ENCODE data around the gene TMEM109. TPM values are rescaled to one million over a fixed set of nuclear protein-coding genes. Genes with fewer than 3 reads are reported as not detected.

The TMEM109 gene
- total and polyA plus RNA-seq, 2 experiments from 2014 or later = 17.4 to 17.7 TPM

DNA sequence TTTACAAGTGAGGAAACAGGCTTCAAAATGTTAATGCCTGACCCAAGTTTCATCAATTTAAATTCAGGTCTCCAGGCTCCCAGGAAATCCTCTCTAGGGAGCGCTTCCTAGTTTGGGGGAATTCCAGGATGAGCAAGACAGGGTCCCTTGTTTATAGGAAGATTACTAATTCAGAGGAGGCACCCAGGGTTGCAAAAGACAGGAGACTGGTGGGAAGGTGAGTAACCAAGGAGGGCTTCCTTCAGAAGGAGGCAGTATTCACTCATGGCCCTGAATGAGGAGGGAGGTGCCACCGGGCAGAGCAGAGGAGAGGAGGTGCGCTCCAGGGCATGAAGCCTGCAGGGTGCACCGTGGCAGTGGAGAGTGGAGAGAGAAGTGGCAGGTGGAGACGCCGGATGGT lies 11.9 kb downstream of the TMEM109 start:
- Histone ChIP-seq H3K4me3 (peak overlapping the region; percentile 91), H3F3A (replicated peaks; ENCODE audit: low read depth) (no peaks in the 10 kb centered on the region), H3K4me2 (peak overlapping the region; percentile 90), H3K36me3 (ENCODE audit: insufficient read depth) (0 out of 2 replicates have a peak, but pooled peaks cover 2% of the 10 kb centered on the region), H3K27ac (ENCODE audit: low read depth) (no peak overlapping the region), H3K27me3 (ENCODE audit: insufficient read depth) (peaks cover 10% of the 10 kb centered on the region; the same call in 1 of the 2 replicates), H3K4me1 (ENCODE audit: insufficient read depth) (peaks cover 6% of the 10 kb centered on the region), H3K79me2 (replicated peaks; ENCODE audit: insufficient read depth) (no peaks in the 10 kb centered on the region), H4K20me1 (replicated peaks; ENCODE audit: insufficient read depth) (peaks cover 9% of the 10 kb centered on the region; the same call in 1 of the 2 replicates), H3K9me2 (ENCODE audit: insufficient read depth) (no peaks in the 10 kb centered on the region), H2AFZ (no peak overlapping the region)
- Mint-ChIP-seq H3K9me3 (no peaks in the 10 kb centered on the region; the same call in 2 of the 3 replicates), H3K4me3 (peak overlapping the region; percentile 91), H3K4me1 (peaks cover 20% of the 10 kb centered on the region), H3K27ac (no peak overlapping the region), H3K36me3 (ENCODE audit: low read depth) (peaks cover 53% of the 10 kb centered on the region), H3K27me3 (ENCODE audit: insufficient read depth, low read depth, poor library complexity) (peaks cover 11% of the 10 kb centered on the region)
- ATAC-seq (no peak), DNase-seq (ENCODE audit: low spot score) (no peak)
- TF ChIP-seq EZH2phosphoT487 (IDR thresholded peaks at IDR 0.05; ENCODE audit: unreplicated experiment) (no peak), ZNF331 (CRISPR knock-in tag; IDR thresholded peaks at IDR 0.05; ENCODE audit: low read depth) (no peak), CTCF (conservative IDR thresholded peaks at IDR 0.05; ENCODE audit: low read depth in 2 of 2) (no peak), ZNF462 (CRISPR knock-in tag; IDR thresholded peaks at IDR 0.05) (no peak), JUNB (IDR thresholded peaks at IDR 0.05; ENCODE audit: unreplicated experiment) (no peak), EZH2 (IDR thresholded peaks at IDR 0.05; ENCODE audit: low read depth, unreplicated experiment) (no peak), CREB1 (CRISPR knock-in tag; IDR thresholded peaks at IDR 0.05; ENCODE audit: low read depth) (no peak), STAT1 (IDR thresholded peaks at IDR 0.05; ENCODE audit: unreplicated experiment) (no peak), ETS1 (IDR thresholded peaks at IDR 0.05) (no peak), ZNF114 (CRISPR knock-in tag; IDR thresholded peaks at IDR 0.05) (no peak), NANOG (IDR thresholded peaks at IDR 0.05; ENCODE audit: borderline replicate concordance) (no peak), REST (IDR thresholded peaks at IDR 0.05; ENCODE audit: unreplicated experiment) (no peak), POLR2AphosphoS5 (IDR thresholded peaks at IDR 0.05; ENCODE audit: low read depth) (no peak)

All from GM23338 (cell line).